Measurements from ENCODE around the gene SLC22A17.

SLC22A17 gene

GRCh38 chr14:23322568-23323517 lies 29.8 kb downstream of the SLC22A17 start:
- ChIA-PET POLR2A (interaction anchor here (0.7 to 8.9 kb wide), 18 partner anchors 11 to 792 kb away, joined by 3 to 256 read pairs (median 6); partner anchors contain the start of genes AP1G2, BCL2L2, CMTM5 and DCAF11), CTCF (interaction anchor here (0.6 to 2.6 kb wide), 6 partner anchors 16 to 216 kb away, joined by 3 to 13 read pairs (median 4); partner anchors contain the start of gene BCL2L2)
- TF ChIP-seq SUZ12 (IDR thresholded peaks at IDR 0.05) (no peak), ARNT (IDR thresholded peaks at IDR 0.05) (no peak), CTBP1 (IDR thresholded peaks at IDR 0.05; ENCODE audit: borderline replicate concordance) (no peak), L3MBTL2 (conservative IDR thresholded peaks at IDR 0.05) (no peak), ZNF384 (IDR thresholded peaks at IDR 0.05) (no peak), NFRKB (IDR thresholded peaks at IDR 0.05) (no peak), FOXK2 (IDR thresholded peaks at IDR 0.05) (no peak), FOXM1 (IDR thresholded peaks at IDR 0.05; ENCODE audit: borderline replicate concordance) (no peak), LEF1 (IDR thresholded peaks at IDR 0.05; ENCODE audit: borderline replicate concordance) (no peak), HDGF (IDR thresholded peaks at IDR 0.05; ENCODE audit: borderline replicate concordance) (no peak), PKNOX1 (IDR thresholded peaks at IDR 0.05) (no peak), ELF4 (IDR thresholded peaks at IDR 0.05) (no peak), TARDBP (IDR thresholded peaks at IDR 0.05) (no peak), SP1 (IDR thresholded peaks at IDR 0.05) (no peak), FOXA1 (IDR thresholded peaks at IDR 0.05) (no peak), BHLHE40 (IDR thresholded peaks at IDR 0.05; ENCODE audit: borderline replicate concordance) (no peak)
- no peak for DNase-seq (ENCODE audit: extremely low spot score)

- POLR2A ChIA-PET, result interaction anchor here (0.7 to 8.9 kb wide), 31 partner anchors 10 to 867 kb away, joined by 3 to 256 read pairs (median 5); partner anchors contain the start of genes AP1G2, BCL2L2, CMTM5 and DCAF11
- CTCF ChIA-PET, result interaction anchor here (0.6 to 2.6 kb wide), 7 partner anchors 16 to 217 kb away, joined by 3 to 13 read pairs (median 4); partner anchors contain the start of gene BCL2L2
- TF ChIP-seq NFRKB (IDR thresholded peaks at IDR 0.05) (no peak), CTBP1 (IDR thresholded peaks at IDR 0.05; ENCODE audit: borderline replicate concordance) (no peak), SP1 (IDR thresholded peaks at IDR 0.05) (no peak), PKNOX1 (IDR thresholded peaks at IDR 0.05) (no peak)
- DNase-seq (ENCODE audit: extremely low spot score), result peak; percentile 34
Observed at GRCh38 chr14:23321572-23322547, 30.8 kb downstream of the SLC22A17 start.

- TF ChIP-seq SUZ12 (IDR thresholded peaks at IDR 0.05), result no peak
- TF ChIP-seq SP1 (IDR thresholded peaks at IDR 0.05), result no peak
- peak; percentile 13; the same call in 1 of the 2 replicates for TF ChIP-seq FOXM1 (IDR thresholded peaks at IDR 0.05; ENCODE audit: borderline replicate concordance)
- peak; percentile 49; the same call in 1 of the 2 replicates for TF ChIP-seq HDGF (IDR thresholded peaks at IDR 0.05; ENCODE audit: borderline replicate concordance)
- TF ChIP-seq TARDBP (IDR thresholded peaks at IDR 0.05), result no peak
- TF ChIP-seq L3MBTL2 (conservative IDR thresholded peaks at IDR 0.05), result peak; percentile 64
- no peak for TF ChIP-seq CTBP1 (IDR thresholded peaks at IDR 0.05; ENCODE audit: borderline replicate concordance)
- TF ChIP-seq ZNF384 (IDR thresholded peaks at IDR 0.05), result no peak
- no peak; the same call in 1 of the 2 replicates for TF ChIP-seq ELF4 (IDR thresholded peaks at IDR 0.05)
- no peak for TF ChIP-seq LEF1 (IDR thresholded peaks at IDR 0.05; ENCODE audit: borderline replicate concordance)
- TF ChIP-seq FOXA1 (IDR thresholded peaks at IDR 0.05), result no peak
- peak; percentile 100 for TF ChIP-seq PKNOX1 (IDR thresholded peaks at IDR 0.05)
- TF ChIP-seq FOXK2 (IDR thresholded peaks at IDR 0.05), result no peak
- TF ChIP-seq NFRKB (IDR thresholded peaks at IDR 0.05), result peak; percentile 65
- TF ChIP-seq ARNT (IDR thresholded peaks at IDR 0.05), result no peak
- no peak for TF ChIP-seq BHLHE40 (IDR thresholded peaks at IDR 0.05; ENCODE audit: borderline replicate concordance)
- CTCF ChIA-PET, result interaction anchor here (0.5 to 2.6 kb wide), 5 partner anchors 15 to 262 kb away, joined by 3 to 13 read pairs (median 4); partner anchors contain the start of gene BCL2L2
- DNase-seq (ENCODE audit: extremely low spot score), result peak; percentile 92
Observed at GRCh38 chr14:23320584-23321571, 31.8 kb downstream of the SLC22A17 start, which contains the start of gene PABPN1. PABPN1 (plus strand) TSS chr14:23321457; CDS start chr14:23321470, 13 bp downstream.

More at GRCh38 chr14:23320584-23321571, 31.8 kb downstream of the SLC22A17 start, which contains the start of gene PABPN1:
- POLR2A ChIA-PET, result interaction anchor here (0.6 to 8.9 kb wide), 35 partner anchors 9 to 868 kb away, joined by 3 to 256 read pairs (median 4); partner anchors contain the start of genes ACIN1, BCL2L2, C14orf119 and CMTM5

All from HEK293T (cell line).